Measurements from ENCODE around the gene CALM1. TPM values are rescaled to one million over a fixed set of nuclear protein-coding genes. Genes with fewer than 3 reads are reported as not detected.

Gene CALM1
- total and polyA plus RNA-seq, 7 donors, result 404 to 889 (median 722) TPM

- peaks cover 0 to 6% (median 0%) of the 10 kb centered on the region in 4 donors for H3K9me3 ChIP-seq
- H3K27ac ChIP-seq, result no peak overlapping the region
- TF ChIP-seq POLR2AphosphoS5 (IDR thresholded peaks at IDR 0.05) (no peak), POLR2A (IDR thresholded peaks at IDR 0.05) (no peak), CTCF (IDR thresholded peaks at IDR 0.05) (no peak), EP300 (IDR thresholded peaks at IDR 0.05) (no peak)
- peaks cover 0 to under 1% (median 0%) of the 10 kb centered on the region in 4 donors for H3K4me1 ChIP-seq
- no peak for DNase-seq
- 91 to 93% methylated on average over 9 of the region's 9 CpGs for WGBS, 2 donors
- H3K27me3 ChIP-seq, result no peaks in the 10 kb centered on the region
- H3K4me3 ChIP-seq, result no peak overlapping the region
- intact Hi-C loops (cut with DNase I), result no loop called here
- no peaks in the 10 kb centered on the region for H3K36me3 ChIP-seq
These were observed 51.1 kb downstream of the CALM1 start for GRCh38 chr14:90447720-90448497.

- intact Hi-C loops (cut with DNase I), result no loop called here
- no peaks in the 10 kb centered on the region for H3K27me3 ChIP-seq
- no peaks in the 10 kb centered on the region for H3K36me3 ChIP-seq
- peaks cover 0 to 6% (median 0%) of the 10 kb centered on the region in 4 donors for H3K9me3 ChIP-seq
- 67 to 87% methylated on average over 5 of the region's 5 CpGs for WGBS, 2 donors
- DNase-seq, result no peak
- TF ChIP-seq POLR2A (IDR thresholded peaks at IDR 0.05) (no peak), CTCF (IDR thresholded peaks at IDR 0.05) (no peak), EP300 (IDR thresholded peaks at IDR 0.05) (no peak), POLR2AphosphoS5 (IDR thresholded peaks at IDR 0.05) (no peak)
- H3K4me1 ChIP-seq, result peaks cover 0 to 15% (median 12%) of the 10 kb centered on the region in 4 donors
- no peak overlapping the region for H3K4me3 ChIP-seq
- H3K27ac ChIP-seq, result no peak overlapping the region
These were observed 52.6 kb downstream of the CALM1 start for GRCh38 chr14:90449411-90449810.

- no peak for DNase-seq
- Histone ChIP-seq H3K36me3 (no peaks in the 10 kb centered on the region), H3K4me1 (peaks cover 0 to 23% (median 20%) of the 10 kb centered on the region in 4 donors), H3K27ac (no peak overlapping the region), H3K9me3 (peaks cover 0 to 6% (median 0%) of the 10 kb centered on the region in 4 donors), H3K27me3 (no peaks in the 10 kb centered on the region), H3K4me3 (no peak overlapping the region)
- TF ChIP-seq EP300 (IDR thresholded peaks at IDR 0.05), result no peak
- TF ChIP-seq POLR2A (IDR thresholded peaks at IDR 0.05), result no peak
- TF ChIP-seq POLR2AphosphoS5 (IDR thresholded peaks at IDR 0.05), result no peak
- TF ChIP-seq CTCF (IDR thresholded peaks at IDR 0.05), result no peak
- intact Hi-C loops (cut with DNase I), result no loop called here
- WGBS, 2 donors, result 91 to 95% methylated on average over 6 of the region's 6 CpGs
These were observed 53.3 kb downstream of the CALM1 start for GRCh38 chr14:90450151-90450550.

- Histone ChIP-seq H3K36me3 (no peaks in the 10 kb centered on the region), H3K4me3 (no peak overlapping the region), H3K4me1 (peaks cover 0 to 28% (median 23%) of the 10 kb centered on the region in 4 donors), H3K27me3 (no peaks in the 10 kb centered on the region), H3K27ac (no peak overlapping the region), H3K9me3 (peaks cover 0 to 6% (median 0%) of the 10 kb centered on the region in 4 donors)
- no peak for DNase-seq
- WGBS, 2 donors, result 89 to 94% methylated on average over 3 of the region's 3 CpGs
- intact Hi-C loops (cut with DNase I), result no loop called here
- TF ChIP-seq POLR2AphosphoS5 (IDR thresholded peaks at IDR 0.05) (no peak), POLR2A (IDR thresholded peaks at IDR 0.05) (no peak), EP300 (IDR thresholded peaks at IDR 0.05) (no peak), CTCF (IDR thresholded peaks at IDR 0.05) (no peak)
These were observed 53.8 kb downstream of the CALM1 start for GRCh38 chr14:90450667-90451066.
